ENCODE data around the gene NIPSNAP3A.

NIPSNAP3A gene

DNA sequence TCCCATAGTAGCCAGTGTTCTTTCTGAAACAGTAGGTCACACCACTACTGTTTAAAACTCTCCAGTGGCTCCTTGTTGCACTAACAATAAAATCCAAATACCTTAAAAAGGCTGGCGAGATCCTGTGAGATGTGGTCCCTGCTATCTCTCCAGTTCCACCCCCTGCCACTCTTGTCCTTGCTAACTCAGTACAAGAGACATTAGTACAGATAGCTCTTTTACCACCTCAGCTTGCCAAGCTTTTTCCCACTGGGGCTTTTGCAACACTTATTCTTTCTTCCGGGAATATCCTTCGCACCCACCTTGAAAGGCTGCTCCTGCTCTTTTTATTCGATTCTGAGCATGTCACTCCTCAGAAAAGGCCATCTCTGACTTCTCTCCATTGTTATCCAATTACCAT, 31.3 kb downstream of the NIPSNAP3A start:
- TF ChIP-seq, protein P1, sequence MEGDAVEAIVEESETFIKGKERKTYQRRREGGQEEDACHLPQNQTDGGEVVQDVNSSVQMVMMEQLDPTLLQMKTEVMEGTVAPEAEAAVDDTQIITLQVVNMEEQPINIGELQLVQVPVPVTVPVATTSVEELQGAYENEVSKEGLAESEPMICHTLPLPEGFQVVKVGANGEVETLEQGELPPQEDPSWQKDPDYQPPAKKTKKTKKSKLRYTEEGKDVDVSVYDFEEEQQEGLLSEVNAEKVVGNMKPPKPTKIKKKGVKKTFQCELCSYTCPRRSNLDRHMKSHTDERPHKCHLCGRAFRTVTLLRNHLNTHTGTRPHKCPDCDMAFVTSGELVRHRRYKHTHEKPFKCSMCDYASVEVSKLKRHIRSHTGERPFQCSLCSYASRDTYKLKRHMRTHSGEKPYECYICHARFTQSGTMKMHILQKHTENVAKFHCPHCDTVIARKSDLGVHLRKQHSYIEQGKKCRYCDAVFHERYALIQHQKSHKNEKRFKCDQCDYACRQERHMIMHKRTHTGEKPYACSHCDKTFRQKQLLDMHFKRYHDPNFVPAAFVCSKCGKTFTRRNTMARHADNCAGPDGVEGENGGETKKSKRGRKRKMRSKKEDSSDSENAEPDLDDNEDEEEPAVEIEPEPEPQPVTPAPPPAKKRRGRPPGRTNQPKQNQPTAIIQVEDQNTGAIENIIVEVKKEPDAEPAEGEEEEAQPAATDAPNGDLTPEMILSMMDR (IDR thresholded peaks at IDR 0.05; ENCODE audit: low read length, missing control alignments) = no peak
- H3K4me3 ChIP-seq (replicated peaks; ENCODE audit: low read depth, low read length) = no peak overlapping the region
- no peak for DNase-seq (ENCODE audit: low read depth)

GRCh38 chr9:104779334-104779733, 31.9 kb downstream of the NIPSNAP3A start:
- DNase-seq (ENCODE audit: low read depth) = no peak
- no peak overlapping the region for H3K4me3 ChIP-seq (replicated peaks; ENCODE audit: low read depth, low read length)
- TF ChIP-seq, protein P1 (IDR thresholded peaks at IDR 0.05; ENCODE audit: low read length, missing control alignments) = no peak

GRCh38 chr9:104779946-104780535, 32.6 kb downstream of the NIPSNAP3A start:
- DNase-seq (ENCODE audit: low read depth) = no peak

GRCh38 chr9:104780796-104781395, 33.4 kb downstream of the NIPSNAP3A start:
- DNase-seq (ENCODE audit: low read depth) = peak; percentile 49
- H3K4me3 ChIP-seq (replicated peaks; ENCODE audit: low read depth, low read length) = no peak overlapping the region
- TF ChIP-seq, protein P1 (IDR thresholded peaks at IDR 0.05; ENCODE audit: low read length, missing control alignments) = peak; percentile 46

More at GRCh38 chr9:104779946-104780535, 32.6 kb downstream of the NIPSNAP3A start:
- TF ChIP-seq, protein P1 (IDR thresholded peaks at IDR 0.05; ENCODE audit: low read length, missing control alignments) = no peak
- no peak overlapping the region for H3K4me3 ChIP-seq (replicated peaks; ENCODE audit: low read depth, low read length)

GRCh38 chr9:104783588-104783987, 36.1 kb downstream of the NIPSNAP3A start:
- no peak for DNase-seq (ENCODE audit: low read depth)
- no peak overlapping the region for H3K4me3 ChIP-seq (replicated peaks; ENCODE audit: low read depth, low read length)
- TF ChIP-seq, protein P1 (IDR thresholded peaks at IDR 0.05; ENCODE audit: low read length, missing control alignments) = no peak

GRCh38 chr9:104784098-104784497, 36.6 kb downstream of the NIPSNAP3A start:
- H3K4me3 ChIP-seq (replicated peaks; ENCODE audit: low read depth, low read length) = no peak overlapping the region
- DNase-seq (ENCODE audit: low read depth) = no peak
- TF ChIP-seq, protein P1 (IDR thresholded peaks at IDR 0.05; ENCODE audit: low read length, missing control alignments) = no peak

GRCh38 chr9:104786293-104786692, 38.8 kb downstream of the NIPSNAP3A start:
- DNase-seq (ENCODE audit: low read depth) = no peak
- TF ChIP-seq, protein P1 (IDR thresholded peaks at IDR 0.05; ENCODE audit: low read length, missing control alignments) = no peak
- H3K4me3 ChIP-seq (replicated peaks; ENCODE audit: low read depth, low read length) = no peak overlapping the region

Measured in fibroblast of pulmonary artery (primary cell).